SK-N-MC (cell line): ENCODE results near the gene TBC1D14.

Source experiments
- EZH2 ChIP-seq: fragments of 200-600 bp; sonication (generic); IDR thresholded peaks from one replicate; pipeline ENCODE4 v1.6.1; 2017; ENCODE audit warnings: antibody characterized with exemption
- FOXP2 ChIP-seq: optimal IDR thresholded peaks from 2 replicates; pipeline ENCODE3; 2011; ENCODE audit warnings: mild to moderate bottlenecking, moderate library complexity; ENCODE audit not compliant: insufficient read depth; ENCODE audit errors: extremely low read length, control extremely low read depth

DNA sequence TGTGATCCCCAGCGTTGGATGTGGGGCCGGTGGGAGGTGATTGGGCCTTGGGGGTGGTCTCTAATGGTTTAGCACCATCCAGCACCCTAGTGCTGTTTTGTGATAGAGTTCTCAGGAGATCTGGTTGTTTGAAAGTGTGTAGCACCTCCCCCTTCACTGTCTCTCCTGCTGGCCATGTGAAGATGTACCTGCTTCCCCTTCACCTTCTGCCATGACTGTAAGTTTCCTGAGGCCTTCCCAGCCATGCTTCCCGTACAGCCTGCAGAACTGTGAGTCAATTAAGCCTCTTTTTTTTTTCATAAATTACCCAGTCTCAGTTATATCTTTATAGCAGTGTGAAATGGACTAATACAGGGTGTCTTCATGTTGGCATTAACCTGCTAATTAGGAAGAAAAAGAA lies 19.3 kb upstream of the TBC1D14 start:
- TF ChIP-seq FOXP2: no peak
- TF ChIP-seq EZH2: no peak
